HL-60 (cell line): ENCODE measurements around the gene HNRNPR.
"Not testable (repeated sequence)": the region's sequence is repeated elsewhere in the genome, so short reads cannot be mapped to it uniquely, and the experiment has no call there.

Experiments
- DNase-seq, 2 experiments: peaks; one replicate each; pipeline ENCODE4 v3.0.0-alpha.2; 2010 to 2020; ENCODE audit warnings: low read depth in 1 of 2, low spot score in 1 of 2
- H3K27ac ChIP-seq: fragments of 250-450 bp; sonication (Bioruptor Pico); replicated peaks from 2 replicates; pipeline ENCODE4 v1.5.1; 2020; ENCODE audit warnings: mild to moderate bottlenecking, moderate library complexity
- H3K27me3 ChIP-seq: fragments of 250-450 bp; sonication (Bioruptor Pico); 2 replicates; pipeline ENCODE4 v1.5.1; 2021; ENCODE audit warnings: mild to moderate bottlenecking, moderate library complexity; ENCODE audit not compliant: insufficient read depth, poor library complexity, severe bottlenecking
- H3K4me3 ChIP-seq: replicated peaks from 2 replicates; pipeline ENCODE4 v1.5.1; 2011; ENCODE audit warnings: mild to moderate bottlenecking, control low read depth, low read length; ENCODE audit not compliant: insufficient read depth
- CTCF ChIP-seq: IDR thresholded peaks from one replicate; pipeline ENCODE4 v1.5.1; 2011; ENCODE audit warnings: low read length, control low read depth, inconsistent platforms; ENCODE audit not compliant: insufficient read depth
- GABPA ChIP-seq: IDR thresholded peaks from 2 replicates; pipeline ENCODE4 v1.6.1; 2012; ENCODE audit warnings: low read depth
- POLR2AphosphoS5 ChIP-seq: IDR thresholded peaks from 2 replicates; pipeline ENCODE4 v1.6.1; 2012; ENCODE audit warnings: low read depth
- REST ChIP-seq: IDR thresholded peaks from 2 replicates; pipeline ENCODE4 v1.6.1; 2012; ENCODE audit warnings: low read depth; ENCODE audit not compliant: insufficient replicate concordance
- SPI1 ChIP-seq: IDR thresholded peaks from 2 replicates; pipeline ENCODE4 v1.6.1; 2012; ENCODE audit warnings: low read depth, mild to moderate bottlenecking, borderline replicate concordance

HNRNPR gene

GRCh38 chr1:23380719-23381118 lies 36.6 kb upstream of the HNRNPR start:
- TF ChIP-seq CTCF (no peak), POLR2AphosphoS5 (no peak), SPI1 (no peak), GABPA (no peak), REST (no peak)
- no peaks in the 10 kb centered on the region for H3K27me3 ChIP-seq

GRCh38 chr1:23380236-23380635 lies 36.2 kb upstream of the HNRNPR start:
- DNase-seq, H3K27me3 ChIP-seq, H3K27ac ChIP-seq, H3K4me3 ChIP-seq: not testable (repeated sequence)

More at GRCh38 chr1:23380719-23381118, 36.6 kb upstream of the HNRNPR start:
- Histone ChIP-seq H3K27ac (no peak overlapping the region), H3K4me3 (no peak overlapping the region)
- DNase-seq = no peak

GRCh38 chr1:23376890-23377811 lies 33.1 kb upstream of the HNRNPR start:
- no peak for DNase-seq
- H3K27me3 ChIP-seq = no peaks in the 10 kb centered on the region
- no peak for TF ChIP-seq POLR2AphosphoS5
- no peak overlapping the region for H3K4me3 ChIP-seq
- no peak overlapping the region for H3K27ac ChIP-seq

GRCh38 chr1:23374079-23374735 lies 30.1 kb upstream of the HNRNPR start:
- H3K27me3 ChIP-seq, H3K27ac ChIP-seq, H3K4me3 ChIP-seq, DNase-seq: not testable (repeated sequence)

- no peak for TF ChIP-seq CTCF
- no peak for TF ChIP-seq POLR2AphosphoS5
- no peak for TF ChIP-seq SPI1
- TF ChIP-seq GABPA = no peak
- TF ChIP-seq REST = no peak
- no peak overlapping the region for H3K27ac ChIP-seq
- H3K4me3 ChIP-seq = no peak overlapping the region
- H3K27me3 ChIP-seq = no peaks in the 10 kb centered on the region
- DNase-seq = no peak
Measured at GRCh38 chr1:23371987-23372880, 28.1 kb upstream of the HNRNPR start.
